Chondrocyte (in vitro differentiated cells): ENCODE measurements around the gene RRAD. TPM values are rescaled to one million over a fixed set of nuclear protein-coding genes. Genes with fewer than 3 reads are reported as not detected.
A peak's percentile ranks its signal among the peaks of the same experiment; 100 is the strongest.

Source experiments
- DNase-seq: peaks from one replicate; pipeline ENCODE4 v3.0.0; 2021; ENCODE audit warnings: mixed read lengths, low spot score
- H3K27ac Mint-ChIP-seq: one replicate; pipeline ENCODE4 v1.8.0; 2021; ENCODE audit warnings: mild to moderate bottlenecking, moderate library complexity, mixed read lengths; ENCODE audit not compliant: unreplicated experiment
- H3K27me3 Mint-ChIP-seq: 2 replicates; pipeline ENCODE4 v1.8.0; 2021; ENCODE audit warnings: low read depth, mixed read lengths
- H3K36me3 Mint-ChIP-seq: 2 replicates; pipeline ENCODE4 v1.8.0; 2021; ENCODE audit warnings: low read depth, mixed read lengths
- H3K4me1 Mint-ChIP-seq: 2 replicates; pipeline ENCODE4 v1.8.0; 2021; ENCODE audit warnings: low read depth, mild to moderate bottlenecking, mixed read lengths
- H3K4me3 Mint-ChIP-seq: one replicate; pipeline ENCODE4 v1.8.0; 2021; ENCODE audit warnings: mild to moderate bottlenecking, moderate library complexity, mixed read lengths; ENCODE audit not compliant: unreplicated experiment
- H3K9me3 Mint-ChIP-seq: 2 replicates; pipeline ENCODE4 v1.8.0; 2021; ENCODE audit warnings: low read depth, mixed read lengths
- total RNA-seq: library from RNA; stranded (reverse); gene quantifications from 3 replicates; pipeline ENCODE4 v1.2.1, GENCODE V29; 2021
- TF ChIP-seq, protein P1 (sequence below): fragments of 200-600 bp; sonication (generic); IDR thresholded peaks from 2 replicates; pipeline ENCODE4 v1.5.0; 2021; ENCODE audit warnings: antibody characterized with exemption, mild to moderate bottlenecking, moderate library complexity

Gene RRAD
- total RNA-seq, 1 donor from 2014 or later, result 6.5 TPM

DNA sequence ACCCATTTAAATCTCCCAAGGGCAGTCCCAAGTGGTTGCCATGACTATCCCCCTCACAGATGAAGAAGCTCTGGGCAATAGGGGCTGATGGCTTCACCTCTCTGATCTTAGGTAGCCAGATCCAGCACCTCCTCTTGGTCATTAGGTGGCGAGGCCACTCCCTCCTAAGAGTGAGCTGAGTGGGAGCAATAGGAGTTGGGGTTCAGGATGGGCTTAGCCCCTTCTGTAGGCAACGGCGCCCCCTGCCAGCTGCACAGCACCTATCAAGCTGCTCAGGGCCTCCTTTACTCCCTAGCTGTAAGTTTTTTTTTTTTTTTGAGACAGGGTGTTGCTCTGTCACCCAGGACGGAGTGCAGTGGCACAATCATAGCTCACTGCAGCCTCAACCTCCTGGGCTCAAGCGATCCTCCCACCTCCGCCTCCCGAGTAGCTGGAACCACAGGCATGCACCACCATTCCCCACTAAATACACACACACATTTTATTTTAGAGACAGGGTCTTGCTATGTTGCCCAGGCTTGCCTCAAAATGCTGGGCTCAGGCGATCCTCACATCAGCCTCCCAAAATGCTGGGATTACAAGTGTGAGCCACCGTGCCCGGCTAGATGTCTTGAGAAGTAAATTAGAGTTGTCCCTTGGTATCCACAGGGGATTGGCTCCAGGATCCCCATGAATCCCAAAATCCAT is 3.5 kb upstream of the RRAD start:
- Mint-ChIP-seq H3K4me3 (no peak overlapping the region), H3K27ac (no peak overlapping the region), H3K27me3 (peaks cover 3% of the 10 kb centered on the region), H3K9me3 (no peaks in the 10 kb centered on the region), H3K36me3 (peaks cover 2% of the 10 kb centered on the region), H3K4me1 (peaks cover 56% of the 10 kb centered on the region)
- TF ChIP-seq, protein P1, sequence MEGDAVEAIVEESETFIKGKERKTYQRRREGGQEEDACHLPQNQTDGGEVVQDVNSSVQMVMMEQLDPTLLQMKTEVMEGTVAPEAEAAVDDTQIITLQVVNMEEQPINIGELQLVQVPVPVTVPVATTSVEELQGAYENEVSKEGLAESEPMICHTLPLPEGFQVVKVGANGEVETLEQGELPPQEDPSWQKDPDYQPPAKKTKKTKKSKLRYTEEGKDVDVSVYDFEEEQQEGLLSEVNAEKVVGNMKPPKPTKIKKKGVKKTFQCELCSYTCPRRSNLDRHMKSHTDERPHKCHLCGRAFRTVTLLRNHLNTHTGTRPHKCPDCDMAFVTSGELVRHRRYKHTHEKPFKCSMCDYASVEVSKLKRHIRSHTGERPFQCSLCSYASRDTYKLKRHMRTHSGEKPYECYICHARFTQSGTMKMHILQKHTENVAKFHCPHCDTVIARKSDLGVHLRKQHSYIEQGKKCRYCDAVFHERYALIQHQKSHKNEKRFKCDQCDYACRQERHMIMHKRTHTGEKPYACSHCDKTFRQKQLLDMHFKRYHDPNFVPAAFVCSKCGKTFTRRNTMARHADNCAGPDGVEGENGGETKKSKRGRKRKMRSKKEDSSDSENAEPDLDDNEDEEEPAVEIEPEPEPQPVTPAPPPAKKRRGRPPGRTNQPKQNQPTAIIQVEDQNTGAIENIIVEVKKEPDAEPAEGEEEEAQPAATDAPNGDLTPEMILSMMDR, result peak; percentile 73
- DNase-seq, result no peak

DNA sequence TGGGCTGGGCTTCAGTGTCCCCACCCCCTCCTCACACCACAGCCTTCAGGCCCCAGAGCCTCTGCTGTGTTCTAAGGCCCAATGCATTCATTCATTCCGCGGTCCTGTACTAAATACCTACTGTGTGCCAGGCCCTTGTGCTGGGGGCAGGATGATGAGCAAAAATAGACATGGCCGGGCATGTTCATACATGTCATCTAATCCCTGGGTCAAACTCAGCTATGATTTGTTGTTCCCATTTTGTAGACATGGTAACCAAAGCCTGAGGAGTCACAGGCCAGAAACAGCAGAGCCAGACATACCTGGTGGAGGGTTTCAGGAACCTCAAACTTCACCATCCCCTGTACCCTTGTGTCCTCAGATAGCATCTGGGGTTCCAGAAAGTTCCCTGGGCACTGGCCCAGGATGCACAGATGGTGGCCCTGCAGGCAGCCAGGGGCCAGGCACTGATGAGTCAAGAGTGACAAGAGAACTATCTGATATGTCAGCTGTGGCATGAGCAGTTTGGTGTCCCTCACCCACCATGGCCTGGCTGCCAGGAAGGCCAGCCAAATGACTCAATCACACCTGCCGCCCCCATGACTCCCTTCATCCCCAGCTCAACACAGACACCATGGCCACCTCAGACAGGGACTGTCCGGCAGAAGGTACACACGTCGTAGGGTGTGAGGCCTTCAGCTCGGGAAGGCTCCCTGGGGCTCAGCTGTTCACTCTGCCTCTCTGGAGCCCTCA is 2.7 kb upstream of the RRAD start:
- DNase-seq, result no peak
- Mint-ChIP-seq H3K27ac (no peak overlapping the region), H3K4me3 (no peak overlapping the region)

GRCh38 chr16:66926961-66927436 is 1.7 kb upstream of the RRAD start:
- Mint-ChIP-seq H3K36me3 (no peaks in the 10 kb centered on the region), H3K27ac (peak overlapping the region; percentile 70), H3K4me1 (peaks cover 50% of the 10 kb centered on the region), H3K27me3 (peaks cover 3% of the 10 kb centered on the region), H3K9me3 (no peaks in the 10 kb centered on the region), H3K4me3 (no peak overlapping the region)
- DNase-seq, result no peak
- TF ChIP-seq, protein P1, result no peak

More for the DNA sequence above, 2.7 kb upstream of the RRAD start:
- peaks cover 2% of the 10 kb centered on the region for H3K36me3 Mint-ChIP-seq
- peaks cover 3% of the 10 kb centered on the region for H3K27me3 Mint-ChIP-seq
- TF ChIP-seq, protein P1, result no peak
- peaks cover 56% of the 10 kb centered on the region for H3K4me1 Mint-ChIP-seq
- no peaks in the 10 kb centered on the region for H3K9me3 Mint-ChIP-seq

GRCh38 chr16:66926171-66926947 is 1.0 kb upstream of the RRAD start:
- Mint-ChIP-seq H3K4me1 (peaks cover 50% of the 10 kb centered on the region), H3K4me3 (peak overlapping the region; percentile 70), H3K9me3 (no peaks in the 10 kb centered on the region), H3K27me3 (peaks cover 5% of the 10 kb centered on the region), H3K27ac (peak overlapping the region; percentile 70), H3K36me3 (no peaks in the 10 kb centered on the region)
- no peak for DNase-seq
- TF ChIP-seq, protein P1, result no peak
